Measurements from ENCODE around the gene CBX4.
"Not testable (repeated sequence)": the region's sequence is repeated elsewhere in the genome, so short reads cannot be mapped to it uniquely, and the experiment has no call there.

CBX4 gene

DNA sequence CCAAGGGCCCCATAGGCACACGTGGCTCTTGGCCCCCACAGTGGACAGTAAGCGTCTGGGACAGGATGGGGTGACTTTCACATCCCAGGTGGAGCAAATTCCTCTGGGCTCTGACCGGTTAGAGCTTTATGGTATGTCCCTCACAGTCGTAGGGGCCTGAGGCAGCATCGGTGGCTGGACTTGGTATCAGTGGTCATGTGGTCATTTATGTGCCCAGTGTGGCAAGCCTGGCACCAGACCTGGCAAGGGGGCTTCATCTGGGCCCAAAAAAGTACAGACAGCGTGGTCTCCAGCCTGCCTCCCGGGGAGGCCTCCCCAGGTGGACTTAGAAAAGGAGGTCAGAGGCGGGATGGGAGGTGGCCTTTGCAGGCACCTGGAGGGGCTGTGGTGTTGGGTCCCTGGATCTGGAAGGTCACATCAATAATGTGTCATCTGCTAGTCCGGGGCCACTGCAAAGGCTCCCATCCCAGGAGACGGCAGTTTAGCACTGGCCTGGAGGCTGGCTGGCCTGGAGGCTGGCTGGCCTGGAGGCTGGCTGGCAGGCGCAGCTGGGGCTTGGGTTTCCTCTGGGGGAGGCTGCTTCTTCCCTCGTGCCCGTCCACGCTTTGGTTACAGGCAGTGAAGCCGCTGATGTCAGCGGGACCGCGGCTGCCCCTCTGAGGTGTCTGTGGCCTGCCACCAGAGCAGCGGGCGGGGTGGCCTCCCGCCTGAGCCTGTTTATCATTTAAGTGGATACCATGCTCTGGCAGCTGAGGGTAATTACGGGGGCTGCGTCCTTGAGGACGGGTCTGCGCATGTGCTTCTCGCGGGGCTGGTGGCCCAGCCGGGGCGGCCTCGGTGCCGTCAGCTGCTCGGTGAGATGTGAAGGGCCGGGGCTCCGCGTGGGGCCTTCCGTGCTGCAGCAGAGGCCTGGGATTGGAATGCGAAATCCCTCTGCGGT is 20.7 kb upstream of the CBX4 start:
- TF ChIP-seq, protein P1, sequence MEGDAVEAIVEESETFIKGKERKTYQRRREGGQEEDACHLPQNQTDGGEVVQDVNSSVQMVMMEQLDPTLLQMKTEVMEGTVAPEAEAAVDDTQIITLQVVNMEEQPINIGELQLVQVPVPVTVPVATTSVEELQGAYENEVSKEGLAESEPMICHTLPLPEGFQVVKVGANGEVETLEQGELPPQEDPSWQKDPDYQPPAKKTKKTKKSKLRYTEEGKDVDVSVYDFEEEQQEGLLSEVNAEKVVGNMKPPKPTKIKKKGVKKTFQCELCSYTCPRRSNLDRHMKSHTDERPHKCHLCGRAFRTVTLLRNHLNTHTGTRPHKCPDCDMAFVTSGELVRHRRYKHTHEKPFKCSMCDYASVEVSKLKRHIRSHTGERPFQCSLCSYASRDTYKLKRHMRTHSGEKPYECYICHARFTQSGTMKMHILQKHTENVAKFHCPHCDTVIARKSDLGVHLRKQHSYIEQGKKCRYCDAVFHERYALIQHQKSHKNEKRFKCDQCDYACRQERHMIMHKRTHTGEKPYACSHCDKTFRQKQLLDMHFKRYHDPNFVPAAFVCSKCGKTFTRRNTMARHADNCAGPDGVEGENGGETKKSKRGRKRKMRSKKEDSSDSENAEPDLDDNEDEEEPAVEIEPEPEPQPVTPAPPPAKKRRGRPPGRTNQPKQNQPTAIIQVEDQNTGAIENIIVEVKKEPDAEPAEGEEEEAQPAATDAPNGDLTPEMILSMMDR (IDR thresholded peaks at IDR 0.05; ENCODE audit: low read depth, low read length): no peak
- DNase-seq (ENCODE audit: extremely low read depth, low read depth): no peak

DNA sequence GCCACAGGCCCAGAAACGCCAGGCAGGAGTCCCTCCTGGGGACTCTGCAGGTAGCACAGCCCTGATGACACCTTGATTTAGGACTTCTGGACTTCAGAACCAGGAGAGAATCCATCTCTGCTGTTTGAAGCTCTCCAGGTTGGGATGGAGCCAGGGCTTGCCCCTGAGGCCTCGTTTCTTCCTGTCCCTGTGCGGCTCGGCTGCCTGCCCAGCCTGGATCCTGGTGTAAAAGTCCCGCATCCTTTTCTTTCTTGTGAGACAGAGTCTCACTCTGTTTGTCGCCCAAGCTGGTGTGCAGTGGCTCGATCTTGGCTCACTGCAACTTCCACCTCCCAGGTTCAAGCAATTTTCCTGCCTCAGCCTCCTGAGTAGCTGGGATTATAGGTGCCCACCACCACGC is 17.9 kb upstream of the CBX4 start:
- no peak for DNase-seq (ENCODE audit: extremely low read depth, low read depth)
- TF ChIP-seq, protein P1 (IDR thresholded peaks at IDR 0.05; ENCODE audit: low read depth, low read length): no peak

DNA sequence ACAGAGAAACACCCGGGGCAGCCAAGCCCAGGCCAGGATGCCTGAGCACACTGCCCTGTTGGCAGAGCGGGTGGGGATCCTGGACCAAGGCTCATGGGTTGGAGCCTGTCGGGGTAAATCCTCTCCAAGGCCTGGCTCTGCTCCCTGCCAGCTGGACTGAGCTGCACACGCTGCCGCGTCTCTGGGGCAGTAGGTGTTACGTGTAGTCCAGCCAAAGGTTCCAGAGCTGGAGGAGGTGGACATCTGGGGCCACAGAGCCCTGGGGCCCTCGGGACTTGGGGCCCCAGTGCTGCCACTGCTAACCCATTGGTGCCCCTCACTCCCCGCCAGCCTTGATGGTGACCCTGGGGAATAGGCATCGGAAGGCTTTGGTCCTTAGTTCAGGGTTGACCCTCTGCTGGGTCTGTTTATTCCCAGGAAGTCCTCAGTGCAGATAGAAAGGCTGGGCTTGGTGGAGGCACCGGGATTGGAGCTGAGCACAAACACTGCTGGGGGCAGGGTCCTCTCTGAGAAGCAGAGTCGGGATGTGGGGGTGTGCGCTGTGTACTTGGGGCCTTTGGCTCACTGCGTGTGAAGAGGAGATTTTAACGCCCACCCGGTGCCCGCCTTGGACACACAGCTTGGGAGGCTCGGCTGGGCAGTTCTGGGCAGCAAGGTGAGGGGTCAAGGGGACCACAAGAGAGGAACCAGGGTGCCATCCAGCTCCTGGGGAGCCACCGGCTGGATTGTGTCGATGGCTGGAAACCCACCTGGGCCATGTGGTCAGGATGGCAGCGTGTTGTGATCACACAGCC is 16.3 kb upstream of the CBX4 start:
- TF ChIP-seq, protein P1 (IDR thresholded peaks at IDR 0.05; ENCODE audit: low read depth, low read length): no peak
- DNase-seq (ENCODE audit: extremely low read depth, low read depth): no peak

DNA sequence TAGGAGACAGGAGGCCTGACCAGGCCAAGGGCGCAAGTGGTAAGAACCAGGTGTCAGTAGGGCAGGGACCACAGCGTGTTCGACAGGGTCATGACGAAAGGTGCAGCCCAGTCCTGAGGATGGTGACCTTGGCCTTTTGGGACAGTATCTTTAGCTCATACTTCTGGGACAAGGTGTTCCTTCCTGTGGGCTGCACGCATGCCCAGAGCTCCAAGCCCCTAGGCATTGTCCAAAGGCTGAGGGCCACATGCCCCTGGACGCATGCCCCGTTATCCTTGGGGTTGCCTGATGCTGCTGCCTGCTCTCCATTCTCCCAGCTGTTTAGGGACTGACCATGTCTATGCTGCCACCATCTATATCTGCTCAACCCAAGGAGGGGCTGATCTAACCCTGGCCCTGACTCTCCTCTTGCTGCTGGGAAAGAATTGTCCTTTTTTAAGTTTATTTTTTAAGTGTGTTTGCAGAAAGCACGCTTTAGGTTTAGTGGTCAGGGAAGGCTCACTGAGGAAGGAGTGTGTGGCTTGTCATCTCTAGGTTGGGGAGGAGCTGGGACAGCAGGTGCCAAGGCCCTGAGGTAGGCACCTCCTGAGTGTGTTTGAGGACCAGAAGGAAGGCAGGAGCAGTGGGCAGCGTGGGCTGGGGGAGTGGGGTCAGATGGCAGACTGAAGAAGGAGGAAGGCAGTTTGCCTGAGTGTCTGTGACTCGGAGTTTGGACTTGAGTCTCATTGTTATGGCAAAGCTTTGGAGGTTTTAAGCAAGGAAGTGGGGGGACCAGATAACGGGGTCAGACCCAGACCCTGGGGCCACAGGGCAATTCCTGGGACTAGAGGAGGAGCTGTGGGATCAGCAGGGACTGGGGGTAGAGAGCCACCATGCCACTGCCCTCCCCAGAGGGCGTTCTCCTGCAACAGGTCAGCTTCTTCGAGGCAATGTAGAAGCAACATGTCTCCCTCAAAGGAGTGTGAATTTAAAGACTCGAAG is 15.1 kb upstream of the CBX4 start:
- TF ChIP-seq, protein P1 (IDR thresholded peaks at IDR 0.05; ENCODE audit: low read depth, low read length): no peak

DNA sequence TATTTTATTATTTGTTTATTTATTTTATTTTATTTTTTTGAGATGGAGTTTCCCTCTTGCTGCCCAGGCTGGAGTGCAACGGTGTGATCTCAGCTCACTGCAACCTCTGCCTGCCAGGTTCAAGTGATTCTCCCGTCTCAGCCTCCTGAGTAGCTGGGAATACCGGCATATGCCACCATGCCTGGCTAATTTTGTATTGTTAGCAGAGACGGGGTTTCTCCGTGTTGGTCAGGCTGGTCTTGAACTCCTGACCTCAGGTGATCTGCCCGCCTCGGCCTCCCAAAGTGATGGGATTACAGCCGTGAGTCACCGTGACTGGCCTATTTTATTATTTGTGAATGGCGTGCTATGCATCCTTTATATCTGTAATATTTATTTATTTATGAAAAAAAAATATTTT is 13.9 kb upstream of the CBX4 start:
- not testable (repeated sequence) for DNase-seq (ENCODE audit: extremely low read depth, low read depth)

More for the DNA sequence above, 15.1 kb upstream of the CBX4 start:
- DNase-seq (ENCODE audit: extremely low read depth, low read depth): no peak

DNA sequence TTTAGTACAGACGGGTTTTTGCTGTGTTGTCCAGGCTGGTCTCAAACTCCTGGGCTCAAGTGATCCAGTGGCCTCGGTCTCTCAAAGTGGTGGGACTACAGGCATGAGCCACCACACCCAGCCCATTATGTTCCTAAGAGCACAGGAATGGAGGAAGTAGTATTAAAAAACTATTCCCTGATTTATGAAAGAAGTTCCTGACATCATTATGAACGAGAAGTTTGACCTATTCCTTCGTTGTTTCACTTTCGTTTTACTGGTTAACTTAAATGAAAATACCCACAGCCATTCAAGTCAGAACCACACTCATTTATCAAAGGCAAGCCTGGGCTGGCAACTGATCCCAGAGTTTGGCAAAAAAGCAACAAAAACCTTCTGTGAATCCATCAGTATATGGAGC is 13.5 kb upstream of the CBX4 start:
- no peak for DNase-seq (ENCODE audit: extremely low read depth, low read depth)
- TF ChIP-seq, protein P1 (IDR thresholded peaks at IDR 0.05; ENCODE audit: low read depth, low read length): no peak

DNA sequence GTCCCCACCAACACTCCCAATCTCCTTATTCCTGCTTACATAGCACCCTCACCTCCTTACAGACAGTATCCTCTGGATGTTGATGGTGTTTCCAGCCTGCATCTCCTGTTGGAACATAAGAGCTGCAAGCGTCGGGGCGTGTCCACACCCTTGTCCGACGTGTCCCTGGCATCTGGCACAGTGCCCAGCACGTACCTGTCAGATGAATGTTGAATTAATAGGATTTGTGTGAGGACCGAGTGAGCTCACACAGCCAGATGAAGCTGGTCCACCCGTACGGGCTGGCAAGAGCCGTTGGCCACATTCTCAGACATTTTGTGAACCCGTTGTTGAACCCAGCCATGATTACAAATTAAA is 12.2 kb upstream of the CBX4 start:
- TF ChIP-seq, protein P1 (IDR thresholded peaks at IDR 0.05; ENCODE audit: low read depth, low read length): no peak
- DNase-seq (ENCODE audit: extremely low read depth, low read depth): no peak
